ENCODE measurements around the gene SORCS2.

- TF ChIP-seq, protein P1, sequence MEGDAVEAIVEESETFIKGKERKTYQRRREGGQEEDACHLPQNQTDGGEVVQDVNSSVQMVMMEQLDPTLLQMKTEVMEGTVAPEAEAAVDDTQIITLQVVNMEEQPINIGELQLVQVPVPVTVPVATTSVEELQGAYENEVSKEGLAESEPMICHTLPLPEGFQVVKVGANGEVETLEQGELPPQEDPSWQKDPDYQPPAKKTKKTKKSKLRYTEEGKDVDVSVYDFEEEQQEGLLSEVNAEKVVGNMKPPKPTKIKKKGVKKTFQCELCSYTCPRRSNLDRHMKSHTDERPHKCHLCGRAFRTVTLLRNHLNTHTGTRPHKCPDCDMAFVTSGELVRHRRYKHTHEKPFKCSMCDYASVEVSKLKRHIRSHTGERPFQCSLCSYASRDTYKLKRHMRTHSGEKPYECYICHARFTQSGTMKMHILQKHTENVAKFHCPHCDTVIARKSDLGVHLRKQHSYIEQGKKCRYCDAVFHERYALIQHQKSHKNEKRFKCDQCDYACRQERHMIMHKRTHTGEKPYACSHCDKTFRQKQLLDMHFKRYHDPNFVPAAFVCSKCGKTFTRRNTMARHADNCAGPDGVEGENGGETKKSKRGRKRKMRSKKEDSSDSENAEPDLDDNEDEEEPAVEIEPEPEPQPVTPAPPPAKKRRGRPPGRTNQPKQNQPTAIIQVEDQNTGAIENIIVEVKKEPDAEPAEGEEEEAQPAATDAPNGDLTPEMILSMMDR (IDR thresholded peaks at IDR 0.05) = no peak
- no peak for TF ChIP-seq POLR2A (IDR thresholded peaks at IDR 0.05)
Observed at GRCh38 chr4:7237873-7238272, 45.5 kb downstream of the SORCS2 start.

Data from Peyer's patch (tissue), 4 donors.